GM19372 (cell line): ENCODE data around the gene ABCC1.

Source experiments
- ATAC-seq: cut with Tn5 transposase; IDR thresholded peaks from one replicate; pipeline ENCODE4 v1.9.1; 2021; ENCODE audit warnings: mild to moderate bottlenecking, low read depth, moderate library complexity; ENCODE audit not compliant: unreplicated experiment

ABCC1 gene

GRCh38 chr16:16073891-16074881 is 124.8 kb downstream of the ABCC1 start:
- no peak for ATAC-seq

GRCh38 chr16:16075488-16076422 is 126.3 kb downstream of the ABCC1 start:
- ATAC-seq, result no peak

GRCh38 chr16:16076423-16076813 is 127.0 kb downstream of the ABCC1 start:
- no peak for ATAC-seq

- ATAC-seq, result no peak
These were observed 131.1 kb downstream of the ABCC1 start for GRCh38 chr16:16080465-16081065.

- no peak for ATAC-seq
These were observed 131.7 kb downstream of the ABCC1 start for GRCh38 chr16:16081141-16081540.

DNA sequence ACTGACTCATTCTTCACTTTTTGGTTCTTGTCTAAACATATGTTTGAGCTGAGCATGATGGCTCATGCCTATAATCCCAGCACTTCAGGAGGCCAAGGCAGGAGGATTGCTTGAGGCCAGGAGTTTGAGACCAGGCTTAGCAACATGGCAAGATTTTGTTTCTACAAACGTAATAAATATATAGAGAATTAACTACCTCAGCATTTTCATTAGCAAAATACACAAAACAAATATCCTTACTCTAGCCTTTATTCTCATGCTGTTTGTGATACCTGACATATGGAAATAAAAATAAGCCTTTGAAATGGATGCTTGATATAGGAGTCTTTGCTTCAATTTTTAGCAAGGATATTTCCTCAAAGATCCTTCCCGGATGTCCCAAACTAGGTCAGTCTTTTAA is 132.8 kb downstream of the ABCC1 start:
- ATAC-seq, result no peak

- ATAC-seq, result no peak
These were observed 134.2 kb downstream of the ABCC1 start for GRCh38 chr16:16083421-16084156.

GRCh38 chr16:16084874-16085273 is 135.5 kb downstream of the ABCC1 start:
- no peak for ATAC-seq

- no peak for ATAC-seq
These were observed 137.4 kb downstream of the ABCC1 start for GRCh38 chr16:16086653-16087446.

DNA sequence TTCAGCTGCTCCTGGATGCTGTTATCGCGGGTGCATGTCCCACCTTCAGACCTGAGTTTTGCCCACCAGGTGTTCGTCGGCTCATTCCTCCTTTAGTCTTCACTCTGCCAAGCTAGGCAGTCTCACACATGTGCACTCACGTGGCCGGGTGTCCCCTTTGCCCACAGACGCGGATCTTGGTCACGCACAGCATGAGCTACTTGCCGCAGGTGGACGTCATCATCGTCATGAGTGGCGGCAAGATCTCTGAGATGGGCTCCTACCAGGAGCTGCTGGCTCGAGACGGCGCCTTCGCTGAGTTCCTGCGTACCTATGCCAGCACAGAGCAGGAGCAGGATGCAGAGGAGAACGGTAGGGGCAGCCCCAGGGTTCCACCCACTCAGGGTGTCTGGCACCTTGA is 140.8 kb downstream of the ABCC1 start:
- ATAC-seq, result no peak

- no peak for ATAC-seq
These were observed 143.7 kb downstream of the ABCC1 start for GRCh38 chr16:16092925-16093627.

- no peak for ATAC-seq
These were observed 144.4 kb downstream of the ABCC1 start for GRCh38 chr16:16093628-16094332.

GRCh38 chr16:16095646-16096045 is 146.2 kb downstream of the ABCC1 start:
- ATAC-seq, result no peak

DNA sequence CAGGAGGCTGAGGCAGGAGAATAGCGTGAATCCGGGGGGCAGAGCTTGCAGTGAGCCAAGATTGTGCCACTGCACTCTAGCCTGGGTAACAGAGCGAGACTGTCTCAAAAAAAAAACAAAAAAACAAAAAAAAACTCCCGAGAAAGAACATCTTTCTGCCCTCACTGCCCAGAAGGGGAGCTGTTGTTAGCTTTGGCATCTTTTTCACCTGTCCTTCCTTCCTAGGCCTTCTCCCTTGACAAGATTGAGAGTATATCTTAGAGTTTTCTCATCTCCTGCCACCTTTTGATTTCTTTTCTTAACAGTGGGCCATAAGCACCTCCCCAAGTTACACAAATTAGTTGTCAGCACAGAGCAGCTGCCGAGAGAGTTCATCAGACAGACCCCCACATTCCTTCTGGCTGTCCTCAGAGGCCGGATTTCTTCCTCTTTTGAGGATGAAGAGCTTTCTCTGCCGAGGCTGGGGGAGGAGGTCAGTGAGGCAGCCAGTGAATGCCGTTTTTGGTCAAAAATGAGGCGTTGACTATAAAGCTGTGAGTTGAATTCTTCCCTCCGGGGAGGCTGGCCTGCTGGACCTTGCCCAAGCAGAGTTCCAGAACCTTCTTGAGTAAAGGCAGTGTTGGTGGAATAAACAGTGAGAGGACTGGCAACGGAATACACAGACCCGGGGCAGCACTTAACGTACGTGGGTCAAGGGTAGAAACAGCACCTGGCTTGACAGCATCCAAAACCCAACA is 146.9 kb downstream of the ABCC1 start:
- ATAC-seq, result no peak

- no peak for ATAC-seq
These were observed 147.4 kb downstream of the ABCC1 start for GRCh38 chr16:16096858-16097213.

GRCh38 chr16:16099320-16099719 is 149.9 kb downstream of the ABCC1 start:
- no peak for ATAC-seq

DNA sequence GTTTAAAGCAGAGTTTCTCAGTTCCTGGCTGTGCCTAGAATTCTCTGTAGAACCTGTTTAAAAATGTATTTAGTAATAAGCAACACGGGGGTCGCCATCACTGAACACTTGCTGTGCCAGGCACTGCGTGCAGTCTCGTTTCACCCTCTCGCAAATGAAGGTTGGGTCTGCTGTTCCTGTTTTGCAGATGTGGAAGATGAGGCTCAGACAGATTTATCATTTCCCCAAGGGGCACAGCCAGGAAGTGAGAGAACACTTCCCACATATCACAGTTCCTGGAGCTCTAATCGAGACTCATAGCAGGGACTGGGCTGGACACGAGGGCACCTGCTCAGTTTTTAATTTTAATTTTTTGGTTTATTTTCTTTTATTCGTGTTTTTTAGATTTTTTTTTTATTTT is 151.2 kb downstream of the ABCC1 start:
- ATAC-seq, result no peak

DNA sequence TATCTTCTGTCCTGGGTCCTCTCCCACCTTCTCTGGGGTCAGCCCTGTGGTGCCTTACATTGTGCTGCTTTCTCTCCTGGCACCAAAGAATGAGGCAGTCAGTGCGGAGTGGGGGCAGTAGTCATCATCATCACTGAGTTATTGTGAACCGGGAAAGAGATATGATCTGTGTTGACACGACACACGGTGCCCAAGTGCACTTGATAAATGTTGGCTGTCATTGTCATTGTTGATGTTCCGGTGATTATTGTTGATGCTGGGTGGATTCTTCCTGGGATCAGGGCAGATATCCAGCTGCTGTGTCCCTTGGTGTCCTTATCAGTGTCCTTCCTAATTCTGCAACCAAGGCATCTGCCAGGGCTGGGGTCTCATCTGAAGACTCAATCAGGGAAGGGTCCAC is 152.2 kb downstream of the ABCC1 start:
- ATAC-seq, result no peak
